Renal cortical epithelial cell (primary cell): ENCODE data around the gene HSPA8. TPM values are rescaled to one million over a fixed set of nuclear protein-coding genes. Genes with fewer than 3 reads are reported as not detected.
"Not testable (repeated sequence)": the region's sequence is repeated elsewhere in the genome, so short reads cannot be mapped to it uniquely, and the experiment has no call there.

Experiments
- DNase-seq: peaks from one replicate; pipeline ENCODE4 v3.0.0-alpha.2; 2011; ENCODE audit warnings: low read depth
- total RNA-seq: library from RNA; depleted of rRNA; stranded (reverse); fragments of >200 nt; gene quantifications from 2 replicates; pipeline ENCODE4 v1.2.3, GENCODE V29; 2014

The HSPA8 gene
- total RNA-seq, result 1,819 and 2,648 TPM in 2 replicates

DNA sequence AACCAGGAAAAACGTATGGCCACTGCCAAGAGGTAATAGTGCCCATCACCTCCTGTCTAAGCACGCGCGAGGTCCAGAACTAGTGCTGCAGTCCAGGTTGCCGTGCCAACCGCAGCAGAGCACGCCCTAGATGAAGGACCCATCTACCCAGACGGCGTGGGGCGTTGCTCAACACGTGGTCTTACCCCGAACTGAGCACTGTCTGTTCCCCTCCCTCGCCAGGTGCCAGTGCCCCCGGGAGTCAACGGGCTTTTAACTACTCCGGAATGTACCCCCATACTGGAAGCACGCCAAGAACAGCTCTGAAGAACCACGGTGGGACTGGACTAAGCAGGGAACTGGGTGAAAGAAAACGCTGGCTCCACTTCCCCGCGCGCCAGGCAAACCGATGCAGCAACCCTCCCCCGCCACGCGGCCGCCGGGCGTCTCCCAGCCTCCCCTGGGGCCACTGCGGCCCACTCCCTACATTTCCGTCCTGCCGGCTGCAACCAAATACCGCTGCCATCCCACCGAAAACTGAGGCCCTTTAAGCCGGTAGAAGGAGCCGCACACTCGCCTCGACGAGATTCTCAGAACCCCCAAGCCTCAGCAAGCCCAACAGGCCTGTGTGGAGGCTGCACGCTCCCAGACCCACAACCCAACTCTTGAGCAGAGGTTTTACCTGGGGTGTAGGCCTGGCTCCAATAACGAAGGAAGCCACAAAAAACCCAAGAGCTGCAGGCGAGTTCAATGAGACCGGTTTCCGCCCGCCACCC, at the start of gene HSPA8:
Gene HSPA8 (minus strand): TSS at position 734 of the 755 bp plus-strand sequence. CDS start 812 bp downstream, outside the sequence.
- DNase-seq, result no peak

- peak; percentile 76 for DNase-seq
Measured at GRCh38 chr11:123111465-123111864, 49.5 kb upstream of the HSPA8 start.

DNA sequence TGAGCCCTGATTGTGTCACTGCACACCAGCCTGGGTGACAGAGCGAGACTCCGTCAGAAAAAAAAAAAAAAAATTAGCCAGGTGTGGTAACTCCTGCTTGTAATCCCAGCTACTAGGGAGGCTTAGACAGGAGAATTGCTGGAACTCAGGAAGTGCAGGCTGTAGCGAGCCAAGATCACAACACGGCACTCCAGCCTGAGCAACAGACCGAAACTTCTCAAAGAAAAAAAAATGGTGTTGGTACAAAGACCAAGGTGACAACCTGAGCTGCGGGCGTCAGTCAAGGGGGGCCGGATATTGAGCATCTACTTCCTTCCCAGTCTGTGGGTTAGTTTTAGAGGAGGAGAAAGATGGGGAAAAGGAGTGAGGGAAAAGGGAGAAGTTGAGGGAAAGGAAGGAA, 48.5 kb upstream of the HSPA8 start:
- peak; percentile 65 for DNase-seq

GRCh38 chr11:123107945-123108495, 46.1 kb upstream of the HSPA8 start:
- DNase-seq, result no peak

- DNase-seq, result no peak
Measured at GRCh38 chr11:123104697-123105096, 42.8 kb upstream of the HSPA8 start.

DNA sequence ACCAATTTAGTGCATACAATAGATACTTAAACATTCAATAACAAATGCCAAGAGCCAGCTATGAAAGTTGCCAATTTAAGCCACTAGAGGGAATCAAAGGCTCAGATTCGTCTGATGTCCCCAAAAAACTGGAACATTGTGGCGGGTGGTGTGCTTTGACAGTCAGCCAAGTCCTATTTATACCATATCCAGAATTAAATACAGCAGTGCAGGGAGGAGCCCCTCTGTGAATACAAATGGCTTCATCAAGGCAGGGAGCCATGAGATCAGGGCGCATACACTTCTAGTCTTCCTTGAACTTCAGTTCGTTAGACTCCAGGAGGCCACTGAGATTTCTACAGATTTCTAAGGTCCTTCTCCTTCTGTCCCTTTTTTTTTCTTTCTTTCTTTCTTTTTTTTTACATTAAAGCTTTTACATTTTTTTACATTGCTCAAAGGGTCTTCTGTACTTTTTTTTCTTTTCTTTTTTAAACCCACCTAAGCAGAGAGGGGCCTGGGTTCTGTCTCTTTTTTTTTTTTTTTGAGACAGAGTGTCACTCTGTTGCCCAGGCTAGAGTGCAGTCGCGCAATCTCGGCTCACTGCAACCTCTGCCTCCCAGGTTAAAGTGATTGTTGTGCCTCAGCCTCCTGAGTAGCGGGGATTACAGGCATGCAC, 41.5 kb upstream of the HSPA8 start:
- DNase-seq, result peak; percentile 58

DNA sequence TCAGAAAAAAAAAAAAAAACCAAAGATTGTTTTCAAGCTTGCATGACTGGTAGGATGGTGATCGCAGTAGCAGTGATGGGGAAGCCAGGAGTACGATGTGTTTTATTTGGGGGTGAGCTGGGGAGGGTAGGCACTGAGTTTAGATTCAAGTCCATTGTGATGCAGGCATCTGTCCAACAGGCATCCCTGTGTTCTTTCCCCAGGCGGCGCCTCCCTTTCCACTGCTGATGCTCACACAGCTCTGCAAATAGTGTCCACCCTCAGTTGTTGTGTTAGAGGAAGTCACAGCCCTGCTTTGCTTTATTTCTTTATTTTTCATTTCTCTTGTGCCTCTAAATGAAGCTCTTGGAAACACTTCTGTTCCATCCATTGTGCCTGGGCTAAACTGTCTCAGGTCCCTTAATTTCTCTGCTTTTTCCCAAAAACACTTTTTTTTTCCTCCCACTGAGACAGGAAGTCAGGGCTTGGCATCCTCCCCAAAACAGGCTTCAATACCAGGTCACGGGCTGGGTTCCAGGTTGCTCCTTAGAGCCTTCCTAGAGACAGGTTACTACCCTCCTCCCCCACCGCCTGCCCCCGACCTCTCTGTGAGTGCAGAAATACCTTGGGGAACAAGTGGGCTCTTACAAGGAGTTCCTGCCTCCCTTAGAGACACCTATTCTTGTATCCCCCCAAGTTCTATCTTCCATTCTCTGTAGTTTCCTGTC, 38.6 kb upstream of the HSPA8 start:
- no peak for DNase-seq

GRCh38 chr11:123098990-123099389, 37.1 kb upstream of the HSPA8 start:
- DNase-seq, result no peak

- no peak for DNase-seq
Measured at GRCh38 chr11:123093739-123094138, 31.8 kb upstream of the HSPA8 start.

DNA sequence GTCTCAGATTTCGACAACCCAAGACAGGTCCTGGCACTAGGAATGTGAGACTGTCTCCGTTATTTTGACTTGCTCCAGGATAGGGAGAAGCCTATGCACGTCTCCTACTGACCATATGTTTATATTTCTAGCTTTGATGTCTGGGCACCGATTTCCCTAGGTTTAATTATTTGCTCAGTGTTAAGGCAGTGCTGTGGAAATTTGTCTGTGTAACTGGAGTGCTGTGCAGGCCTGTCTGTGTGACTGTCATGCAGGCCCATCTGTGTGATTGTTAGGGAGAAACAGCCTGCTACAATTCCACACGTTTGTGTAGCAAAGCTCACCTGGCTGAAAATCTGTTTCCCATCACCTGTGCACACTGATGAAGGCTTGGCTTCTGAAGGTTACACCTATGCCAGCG, 29.6 kb upstream of the HSPA8 start:
- DNase-seq, result no peak

DNA sequence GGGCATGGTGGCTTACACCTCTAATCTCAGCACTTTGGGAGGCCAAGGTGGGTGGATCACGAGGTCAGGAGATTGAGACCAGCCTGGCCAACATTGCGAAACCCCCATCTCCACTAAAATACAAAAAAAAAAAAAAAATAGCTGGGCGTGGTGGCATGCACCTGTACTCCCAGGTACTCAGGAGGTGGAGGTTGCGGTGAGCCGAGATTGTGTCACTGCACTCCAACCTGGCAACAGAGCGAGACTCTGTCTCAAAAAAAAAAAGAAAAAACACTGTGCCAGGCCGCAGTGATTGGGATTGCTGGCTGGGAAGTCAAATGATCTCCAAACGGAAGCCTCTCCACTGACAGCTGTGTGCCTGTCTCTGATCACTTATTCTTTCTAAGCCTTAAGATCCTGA, 28.2 kb upstream of the HSPA8 start:
- DNase-seq, result not testable (repeated sequence)

DNA sequence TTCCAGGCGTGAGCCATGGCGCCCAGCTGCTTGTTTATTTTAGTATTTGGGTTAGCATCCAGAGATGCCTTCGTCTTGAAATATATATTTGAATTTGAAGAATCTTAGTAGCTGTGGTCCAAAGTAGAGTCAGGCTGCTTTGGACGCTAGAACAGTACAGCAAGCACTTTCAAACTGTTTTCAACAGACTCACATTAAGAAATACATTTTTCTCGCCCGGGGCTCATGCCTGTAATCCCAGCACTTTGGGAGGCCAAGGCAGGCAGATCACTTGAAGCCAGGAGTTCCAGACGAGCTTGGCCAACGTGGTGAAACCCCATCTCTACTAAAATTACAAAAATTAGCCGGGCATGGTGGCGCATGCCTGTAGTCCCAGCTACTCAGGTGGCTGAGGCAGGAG, 27.0 kb upstream of the HSPA8 start:
- DNase-seq, result not testable (repeated sequence)

DNA sequence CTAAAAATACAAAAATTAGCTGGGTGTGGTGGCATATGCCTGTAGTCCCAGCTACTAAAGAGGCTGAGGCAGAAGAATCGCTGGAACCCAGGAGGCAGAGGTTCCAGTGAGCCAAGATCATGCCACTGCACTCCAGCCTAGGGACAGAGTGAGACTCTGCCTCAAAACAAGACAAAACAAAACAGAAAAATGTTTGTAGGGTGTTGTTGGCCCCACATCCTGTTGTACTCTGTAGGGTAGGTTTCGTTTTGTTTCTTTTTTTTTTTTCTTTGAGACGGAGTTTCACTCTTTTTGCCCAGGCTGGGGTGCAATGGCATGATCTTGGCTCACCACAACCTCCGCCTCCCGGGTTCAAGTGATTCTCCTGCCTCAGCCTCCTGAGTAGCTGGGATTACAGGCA, 25.7 kb upstream of the HSPA8 start:
- not testable (repeated sequence) for DNase-seq

DNA sequence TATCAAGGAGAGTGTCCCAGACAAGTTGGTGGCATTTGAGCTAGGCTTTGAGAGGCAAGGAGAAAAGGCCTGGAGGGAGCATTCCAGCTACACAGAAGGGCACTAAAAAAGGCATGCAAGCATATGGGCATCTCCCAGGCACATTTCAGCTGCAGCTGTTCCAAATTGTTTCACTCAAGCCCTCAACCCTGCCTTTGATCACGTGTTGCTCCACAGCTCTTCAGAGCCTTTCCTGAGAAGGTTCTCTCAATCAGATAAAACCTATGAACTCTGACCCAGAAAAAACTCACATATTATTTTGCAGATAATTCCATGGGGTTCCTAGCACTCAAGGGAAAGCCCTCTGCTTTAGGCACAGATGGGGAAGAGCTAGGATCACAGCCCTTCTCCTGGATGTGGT, 24.4 kb upstream of the HSPA8 start:
- DNase-seq, result no peak

GRCh38 chr11:123085497-123085896, 23.6 kb upstream of the HSPA8 start:
- DNase-seq, result no peak

- no peak for DNase-seq
Measured at GRCh38 chr11:123084454-123084853, 22.5 kb upstream of the HSPA8 start.

GRCh38 chr11:123083623-123084029, 21.7 kb upstream of the HSPA8 start:
- DNase-seq, result peak; percentile 98

- DNase-seq, result no peak
Measured at GRCh38 chr11:123082977-123083376, 21.0 kb upstream of the HSPA8 start.

DNA sequence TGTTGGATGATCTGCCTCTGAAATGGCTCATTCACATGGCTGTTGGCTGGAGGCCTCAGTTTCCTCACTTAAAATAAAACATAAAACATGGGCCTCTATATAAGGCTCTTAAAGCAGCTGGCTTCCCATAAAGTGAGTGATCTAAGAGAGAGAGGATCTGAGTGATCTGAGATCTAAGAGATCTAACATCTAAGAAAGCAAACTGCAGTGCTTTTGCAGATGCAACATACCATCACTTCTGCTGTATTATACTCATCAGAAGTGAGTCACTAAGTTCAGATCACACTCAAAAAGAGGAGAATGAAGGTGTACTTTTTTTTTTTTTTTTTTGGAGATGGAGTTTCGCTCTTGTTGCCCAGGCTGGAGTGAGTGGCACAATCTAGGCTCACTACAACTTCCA, 18.1 kb upstream of the HSPA8 start:
- DNase-seq, result no peak

DNA sequence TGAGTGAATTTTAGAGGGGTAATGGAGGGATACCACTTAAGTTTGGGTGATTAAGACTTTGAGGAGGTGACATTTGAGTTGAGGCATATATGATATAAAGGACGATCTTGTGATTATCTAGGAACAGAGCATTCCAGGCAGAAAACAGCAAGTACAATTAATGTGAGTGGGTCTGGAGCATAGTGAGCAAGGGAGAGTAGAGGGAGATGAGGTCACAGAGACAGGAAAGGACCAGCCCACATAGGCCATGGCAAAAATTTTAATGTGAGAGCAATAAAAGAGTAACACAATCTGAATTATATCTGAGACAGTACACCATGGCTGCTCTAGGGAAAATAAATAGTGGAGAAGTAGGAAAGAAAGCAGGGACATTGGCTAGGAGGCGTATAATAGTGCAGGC, 14.5 kb upstream of the HSPA8 start:
- no peak for DNase-seq

GRCh38 chr11:123073343-123074057, 11.6 kb upstream of the HSPA8 start:
- no peak for DNase-seq

DNA sequence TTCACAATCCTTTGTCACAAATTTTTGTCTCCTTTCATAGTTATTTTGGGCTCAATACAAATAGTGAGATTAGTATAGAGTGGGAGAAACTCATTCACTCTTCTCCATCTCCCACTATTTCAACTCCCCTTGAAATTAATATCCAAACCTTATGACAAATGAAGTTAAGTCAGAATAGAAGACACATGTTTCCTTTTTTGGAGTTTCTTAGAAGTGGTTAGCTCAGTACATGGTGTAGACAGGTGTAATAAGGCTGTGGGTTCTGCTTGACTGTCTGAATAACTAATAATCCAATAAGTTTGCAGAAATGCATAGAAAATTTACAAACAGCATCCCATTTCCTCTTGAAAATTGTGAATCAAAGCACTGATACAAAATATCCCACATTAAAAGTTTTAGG, 10.8 kb upstream of the HSPA8 start:
- no peak for DNase-seq
